GM19099 (cell line): ENCODE measurements around the gene PSME2.

Experiments
- POLR2A ChIP-seq: IDR thresholded peaks from 3 replicates; pipeline ENCODE4 v1.6.1; 2011; ENCODE audit warnings: low read depth; ENCODE audit not compliant: insufficient read length; ENCODE audit errors: extremely low read depth

The PSME2 gene

GRCh38 chr14:24122898-24123297 is 23.5 kb downstream of the PSME2 start:
- no peak for TF ChIP-seq POLR2A

- TF ChIP-seq POLR2A: no peak
These were observed 24.0 kb downstream of the PSME2 start for GRCh38 chr14:24122416-24122815.

GRCh38 chr14:24121210-24121609 is 25.2 kb downstream of the PSME2 start:
- no peak for TF ChIP-seq POLR2A

- TF ChIP-seq POLR2A: no peak
These were observed 26.7 kb downstream of the PSME2 start for GRCh38 chr14:24119691-24120090.

GRCh38 chr14:24117179-24117578 is 29.2 kb downstream of the PSME2 start:
- no peak for TF ChIP-seq POLR2A

GRCh38 chr14:24116128-24116814 is 30.1 kb downstream of the PSME2 start:
- TF ChIP-seq POLR2A: no peak

- TF ChIP-seq POLR2A: no peak
These were observed 30.8 kb downstream of the PSME2 start for GRCh38 chr14:24115422-24116127.

- peak; percentile 53 for TF ChIP-seq POLR2A
These were observed 31.6 kb downstream of the PSME2 start, which contains the start of the genes DCAF11 and NRL for GRCh38 chr14:24114532-24115421. TSS of gene DCAF11 (plus strand) at chr14:24114777. CDS start at chr14:24115595, 818 bp downstream. TSS of gene NRL (minus strand) at chr14:24114949. CDS start at chr14:24082848, 32,101 bp downstream.

GRCh38 chr14:24113801-24114531 is 32.4 kb downstream of the PSME2 start:
- TF ChIP-seq POLR2A: peak; percentile 82

- no peak for TF ChIP-seq POLR2A
These were observed 33.0 kb downstream of the PSME2 start for GRCh38 chr14:24113379-24113800.

- TF ChIP-seq POLR2A: no peak
These were observed 35.9 kb downstream of the PSME2 start for GRCh38 chr14:24110523-24110922.

- no peak for TF ChIP-seq POLR2A
These were observed 36.4 kb downstream of the PSME2 start for GRCh38 chr14:24110060-24110459.

GRCh38 chr14:24108336-24108874 is 38.0 kb downstream of the PSME2 start:
- no peak for TF ChIP-seq POLR2A

GRCh38 chr14:24106672-24107271 is 39.6 kb downstream of the PSME2 start:
- no peak for TF ChIP-seq POLR2A
